SK-N-SH treated with all-trans-retinoic acid at 6 μM for 48 hours (cell line): ENCODE data around the gene TYW1B.

Experiments used
- CSDC2 ChIP-seq: fragments of 250-450 bp; sonication (Bioruptor Pico); IDR thresholded peaks from 2 replicates; pipeline ENCODE4 v1.5.0; 2020; ENCODE audit warnings: mild to moderate bottlenecking, moderate library complexity
- TOX ChIP-seq: fragments of 250-450 bp; sonication (Bioruptor Pico); IDR thresholded peaks from 2 replicates; pipeline ENCODE4 v1.8.0; 2021; ENCODE audit warnings: mild to moderate bottlenecking, moderate library complexity, borderline replicate concordance
- ZFP3 ChIP-seq: fragments of 250-450 bp; sonication (Bioruptor Pico); IDR thresholded peaks from 2 replicates; pipeline ENCODE4 v1.5.0; 2020; ENCODE audit warnings: mild to moderate bottlenecking, moderate library complexity

DNA sequence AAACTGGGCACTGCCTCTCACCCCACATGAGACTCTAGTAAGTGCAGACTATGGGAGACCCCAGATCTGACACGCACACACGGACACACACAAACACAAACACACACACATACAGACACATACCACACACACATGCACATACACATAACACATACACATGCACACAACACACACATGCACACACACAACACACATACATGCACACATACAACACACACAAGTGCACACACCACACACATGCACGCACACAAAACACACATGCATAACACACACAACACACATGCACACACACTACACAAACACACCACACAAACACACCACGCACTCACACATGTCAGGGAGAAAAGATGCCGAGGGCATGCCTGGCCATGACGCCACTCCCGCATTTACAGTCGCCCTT is 205.5 kb downstream of the TYW1B start:
- TF ChIP-seq CSDC2: no peak
- no peak for TF ChIP-seq ZFP3 (CRISPR knock-in tag)
- TF ChIP-seq TOX (CRISPR knock-in tag): no peak
